H54 (cell line): ENCODE results near the gene DCAF17.
A peak's percentile ranks its signal among the peaks of the same experiment; 100 is the strongest.

Experiments
- DNase-seq: peaks from one replicate; pipeline ENCODE4 v3.0.0; 2011; ENCODE audit warnings: low spot score, mixed read lengths; ENCODE audit not compliant: insufficient read length
- FAIRE-seq: peaks from 3 replicates; lab custom pipeline; 2011; peaks lifted over from hg19 to GRCh38; lab: Jason Lieb, UNC
- POLR2A ChIP-seq: IDR thresholded peaks from 2 replicates; pipeline ENCODE4 v1.6.1; 2011; ENCODE audit warnings: low read depth, mild to moderate bottlenecking, low read length

The DCAF17 gene

GRCh38 chr2:171459498-171459897, 25.5 kb downstream of the DCAF17 start:
- FAIRE-seq, result no peak
- DNase-seq, result no peak
- no peak for TF ChIP-seq POLR2A

DNA sequence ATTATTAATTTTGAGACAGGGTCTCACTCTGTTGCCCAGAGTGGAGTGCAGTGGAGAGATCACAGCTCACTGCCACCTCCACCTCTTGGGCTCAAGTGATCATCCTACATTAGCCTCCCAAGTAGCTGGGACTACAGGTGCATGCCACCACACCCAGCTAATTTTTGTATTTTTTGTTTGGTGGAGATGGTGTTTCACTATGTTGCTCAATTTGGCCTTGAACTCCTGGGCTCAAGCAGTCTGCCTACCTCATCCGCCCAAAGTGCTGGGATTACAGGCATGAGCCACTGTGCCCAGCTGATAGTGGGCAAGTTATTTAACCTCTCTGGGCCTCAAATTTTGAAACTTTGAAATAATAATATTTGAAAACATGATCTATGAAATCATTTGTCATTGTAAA, 26.5 kb downstream of the DCAF17 start:
- DNase-seq (no peak), FAIRE-seq (no peak)
- TF ChIP-seq POLR2A, result no peak

DNA sequence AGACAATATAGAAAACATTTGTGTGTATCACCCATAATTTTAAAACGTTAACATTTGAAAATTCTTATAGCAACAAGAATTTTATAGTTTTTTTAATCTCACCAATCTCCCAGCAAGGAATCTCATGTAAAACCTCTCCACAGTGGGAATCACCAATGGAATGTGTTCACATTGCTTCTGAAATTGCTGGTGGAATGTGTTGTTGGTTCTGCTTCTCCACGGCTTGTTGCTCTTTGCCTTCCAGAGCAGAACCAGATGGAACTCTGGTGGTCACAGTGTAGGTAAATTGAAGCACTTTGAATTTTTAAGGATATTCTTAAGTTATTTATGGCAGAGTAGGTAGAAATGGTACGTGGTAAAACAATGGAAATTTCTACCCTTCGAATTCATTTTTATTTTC, 35.1 kb downstream of the DCAF17 start:
- DNase-seq, result no peak
- no peak for FAIRE-seq
- no peak for TF ChIP-seq POLR2A

DNA sequence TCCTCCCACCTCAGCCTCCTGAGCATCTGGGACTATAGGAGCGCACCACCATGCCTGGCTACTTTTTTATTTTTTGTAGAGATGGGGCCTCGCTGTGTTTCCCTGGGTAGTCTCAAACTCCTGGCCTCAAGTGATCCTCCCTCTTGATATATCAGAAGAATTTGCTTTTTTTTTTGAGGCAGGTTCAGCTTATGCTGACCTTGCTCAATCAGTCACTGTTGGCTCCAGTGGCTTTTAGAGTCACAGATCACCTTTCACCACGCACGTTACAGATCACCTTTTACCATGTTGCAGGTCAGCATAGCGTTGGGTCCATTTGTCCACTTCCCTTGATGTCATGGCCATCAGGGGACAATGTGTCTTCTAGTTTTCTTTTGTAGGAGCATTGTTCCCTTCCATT, 36.1 kb downstream of the DCAF17 start:
- TF ChIP-seq POLR2A, result no peak
- no peak for DNase-seq
- FAIRE-seq, result no peak

DNA sequence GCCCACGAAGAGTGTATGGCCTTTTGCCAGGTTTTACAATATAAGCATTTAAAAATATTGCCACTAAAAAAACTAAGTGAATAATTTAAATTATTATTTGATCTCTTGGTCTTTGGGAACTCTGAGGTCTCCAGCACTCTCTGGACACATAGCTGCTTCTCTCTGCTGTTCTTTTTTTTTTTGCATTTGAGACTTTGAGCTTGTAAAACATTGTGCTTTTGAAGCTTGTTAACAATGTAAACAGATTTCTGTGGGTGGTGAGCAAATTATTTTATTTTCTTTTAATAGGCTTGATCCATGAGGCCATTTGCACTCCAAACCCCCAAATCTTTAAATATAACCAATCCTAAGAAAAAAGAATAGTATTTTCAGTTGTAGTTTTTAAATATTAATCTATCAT, 42.0 kb downstream of the DCAF17 start:
- DNase-seq (no peak), FAIRE-seq (no peak)
- TF ChIP-seq POLR2A, result no peak

- DNase-seq (no peak), FAIRE-seq (peak; percentile 33)
- no peak for TF ChIP-seq POLR2A
Observed at GRCh38 chr2:171478345-171478744, 44.3 kb downstream of the DCAF17 start.

GRCh38 chr2:171479154-171479814, 45.3 kb downstream of the DCAF17 start:
- FAIRE-seq, result no peak
- TF ChIP-seq POLR2A, result no peak
- DNase-seq, result no peak

DNA sequence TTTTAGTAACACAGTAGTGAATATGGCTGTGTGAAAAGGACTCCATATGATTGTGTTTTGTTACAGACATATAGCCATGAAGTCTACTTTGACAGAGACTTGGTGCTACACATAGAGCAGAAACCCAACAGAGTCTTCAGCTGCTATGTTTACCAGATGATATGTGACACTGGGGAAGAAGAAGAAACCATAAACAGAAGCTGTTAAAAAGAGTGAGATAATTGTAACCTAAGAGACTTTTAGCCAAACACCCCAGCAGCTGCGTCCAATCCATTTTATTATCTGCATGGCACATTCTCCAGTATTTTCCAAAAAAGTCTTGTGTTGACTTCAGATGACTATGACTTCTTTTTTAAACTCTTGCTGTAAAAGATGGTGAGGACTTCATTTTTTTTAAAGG, 46.9 kb downstream of the DCAF17 start:
- DNase-seq, result no peak

DNA sequence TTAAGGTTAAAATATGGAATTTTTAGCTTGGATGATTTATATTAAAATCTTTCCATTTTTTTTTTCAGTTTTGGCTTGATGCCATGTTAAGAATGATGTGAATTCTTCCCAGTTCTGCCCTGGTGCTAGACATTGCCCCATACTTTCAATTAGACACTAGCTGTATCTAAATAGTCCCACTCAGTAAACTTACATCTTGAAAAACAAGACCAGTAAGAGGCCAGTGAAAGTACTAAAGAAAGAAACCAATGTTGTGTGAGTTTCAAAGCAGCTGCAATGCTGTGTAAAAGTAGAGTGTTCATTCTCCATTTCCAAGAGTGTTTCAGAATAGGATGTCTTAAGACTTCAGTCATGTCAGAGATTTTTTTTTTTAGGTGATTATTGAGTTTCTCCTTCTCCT, 48.3 kb downstream of the DCAF17 start:
- DNase-seq (no peak), FAIRE-seq (no peak)
- TF ChIP-seq POLR2A, result no peak

More for the DNA sequence above, 46.9 kb downstream of the DCAF17 start:
- no peak for TF ChIP-seq POLR2A
- FAIRE-seq, result no peak

- no peak for FAIRE-seq
- TF ChIP-seq POLR2A, result no peak
- DNase-seq, result no peak
Observed at GRCh38 chr2:171482877-171483276, 48.9 kb downstream of the DCAF17 start.

DNA sequence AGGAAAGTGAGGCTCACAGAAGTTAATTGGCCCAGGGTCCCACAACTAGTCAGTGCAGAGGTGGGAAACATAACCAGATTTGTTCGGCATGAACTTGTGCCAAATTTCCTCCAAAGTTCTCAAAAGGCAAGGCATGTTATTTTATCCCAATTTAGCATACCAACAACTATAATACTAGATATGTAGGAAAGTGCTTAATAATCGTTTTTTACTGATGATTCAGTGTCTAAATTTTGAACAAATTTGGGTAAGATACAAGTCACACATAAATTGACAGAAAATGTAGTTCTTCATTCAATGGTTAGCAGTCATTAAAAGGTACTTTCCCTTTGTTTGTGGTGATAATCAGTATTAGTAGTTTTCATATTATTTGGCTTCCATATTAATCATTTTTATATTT, 49.8 kb downstream of the DCAF17 start:
- FAIRE-seq, result no peak
- no peak for TF ChIP-seq POLR2A
- DNase-seq, result no peak

DNA sequence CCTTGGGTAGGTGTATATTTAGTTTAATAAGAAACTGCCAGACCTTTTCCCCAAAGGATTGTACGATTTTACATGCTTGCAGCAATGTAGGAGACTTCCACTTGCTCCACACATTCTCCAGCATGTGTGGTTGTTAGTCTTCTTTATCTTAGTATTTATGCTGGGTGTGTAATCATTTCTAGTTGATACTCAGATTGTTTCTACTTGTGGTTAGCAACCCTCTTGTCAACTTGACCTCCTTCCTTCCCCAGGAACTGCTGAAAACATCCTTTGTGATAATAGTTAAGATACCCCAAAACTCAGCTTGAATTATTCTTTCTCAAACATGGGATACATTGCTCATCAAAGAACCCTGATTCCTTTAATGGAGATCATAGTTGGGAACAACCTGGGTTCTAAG, 51.1 kb downstream of the DCAF17 start:
- FAIRE-seq (peak; percentile 41), DNase-seq (no peak)
- no peak for TF ChIP-seq POLR2A

GRCh38 chr2:171487201-171487600, 53.2 kb downstream of the DCAF17 start:
- TF ChIP-seq POLR2A, result no peak
- FAIRE-seq, result no peak
- DNase-seq, result no peak

- TF ChIP-seq POLR2A, result no peak
Observed at GRCh38 chr2:171487803-171488259, 53.8 kb downstream of the DCAF17 start.

DNA sequence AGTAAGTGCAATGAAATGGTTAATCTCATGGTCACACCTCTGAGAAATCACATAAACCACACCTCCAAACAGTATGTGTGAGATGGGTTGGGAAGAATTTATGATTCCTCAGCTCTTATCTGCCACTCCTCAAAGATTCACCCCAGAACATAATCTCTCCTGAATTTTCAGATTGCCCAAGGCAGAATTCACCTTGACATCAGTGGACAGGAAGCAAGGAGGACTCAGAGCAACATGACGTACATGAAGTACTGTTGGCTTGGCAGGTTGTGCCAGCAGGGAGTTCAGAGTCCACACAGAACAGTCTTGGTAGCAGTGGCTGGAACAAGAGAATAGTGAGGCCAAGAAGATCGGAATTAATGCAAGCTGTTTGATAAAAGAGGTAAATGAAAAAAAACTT, 56.6 kb downstream of the DCAF17 start:
- no peak for DNase-seq
- no peak for TF ChIP-seq POLR2A
- no peak for FAIRE-seq

More at GRCh38 chr2:171487803-171488259, 53.8 kb downstream of the DCAF17 start:
- FAIRE-seq (no peak), DNase-seq (no peak)

DNA sequence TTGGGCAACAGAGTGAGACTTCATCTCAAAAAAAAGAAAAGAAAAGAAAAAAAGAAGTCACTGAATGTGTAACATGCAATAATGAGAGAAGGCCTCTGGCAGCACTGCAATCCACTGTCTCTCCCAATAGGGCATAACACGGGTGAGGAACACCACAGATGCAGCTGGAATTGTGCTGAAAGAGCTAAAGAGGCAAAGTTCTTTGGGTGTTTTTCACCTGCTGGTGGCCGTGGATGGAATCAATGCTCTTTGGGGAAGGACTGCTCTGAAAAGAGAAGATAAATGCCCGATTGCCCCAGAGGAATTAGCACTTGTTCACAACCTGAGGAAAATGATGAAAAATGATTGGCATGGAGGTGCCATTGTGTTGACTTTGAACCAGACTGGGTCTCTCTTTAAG, 57.3 kb downstream of the DCAF17 start:
- no peak for TF ChIP-seq POLR2A
- DNase-seq, result no peak
- FAIRE-seq, result no peak
